ENCODE results near the gene DCTN3. TPM values are rescaled to one million over a fixed set of nuclear protein-coding genes. Genes with fewer than 3 reads are reported as not detected.

The DCTN3 gene
- total RNA-seq, 2 experiments from 2014 or later = 66.7 to 71.8 TPM

GRCh38 chr9:34570809-34571480 lies 49.4 kb downstream of the DCTN3 start:
- POLR2A ChIA-PET = no interaction called here
- CTCF ChIA-PET = interaction anchor here (0.8 to 1.8 kb wide), 3 partner anchors 21 to 33 kb away, joined by 3 to 5 read pairs (median 3); no protein-coding TSS in a partner anchor

- ChIA-PET POLR2A (no interaction called here), CTCF (interaction anchor here (1.8 kb wide), 1 partner anchor 21 kb away, joined by 5 read pairs; no protein-coding TSS in a partner anchor)
Measured at GRCh38 chr9:34570376-34570775, 49.9 kb downstream of the DCTN3 start.

- CTCF ChIA-PET = no interaction called here
Measured at GRCh38 chr9:34568774-34569173, 51.5 kb downstream of the DCTN3 start.

GRCh38 chr9:34568133-34568532 lies 52.2 kb downstream of the DCTN3 start:
- CTCF ChIA-PET = no interaction called here
- POLR2A ChIA-PET = no interaction called here

More at GRCh38 chr9:34568774-34569173, 51.5 kb downstream of the DCTN3 start:
- POLR2A ChIA-PET = no interaction called here

- CTCF ChIA-PET = no interaction called here
- POLR2A ChIA-PET = no interaction called here
Measured at GRCh38 chr9:34566972-34567371, 53.3 kb downstream of the DCTN3 start.

- POLR2A ChIA-PET = no interaction called here
- CTCF ChIA-PET = no interaction called here
Measured at GRCh38 chr9:34566322-34566721, 54.0 kb downstream of the DCTN3 start.

- ChIA-PET CTCF (no interaction called here), POLR2A (no interaction called here)
Measured at GRCh38 chr9:34565856-34566255, 54.4 kb downstream of the DCTN3 start.

- CTCF ChIA-PET = interaction anchor here (0.5 to 1.3 kb wide), 2 partner anchors 27 to 118 kb away, joined by 3 to 4 read pairs; no protein-coding TSS in a partner anchor
Measured at GRCh38 chr9:34564617-34565016, 55.7 kb downstream of the DCTN3 start.

More at GRCh38 chr9:34564617-34565016, 55.7 kb downstream of the DCTN3 start:
- POLR2A ChIA-PET = no interaction called here

Other genes starting within 250 kb of the DCTN3 start
- gene MYORG, start 243.6 kb downstream of the DCTN3 start, total RNA-seq = 1 to 10 TPM; 3.3 to 3.8 TPM
- 1 to 10 TPM; 8.4 to 8.7 TPM for gene FAM219A, start 161.9 kb downstream of the DCTN3 start, total RNA-seq
- gene DNAI1, start 161.7 kb downstream of the DCTN3 start, total RNA-seq = not detected
- under 1 TPM; 0.38 to 0.61 TPM for gene ENHO, start 97.5 kb downstream of the DCTN3 start, total RNA-seq
- not detected for gene CNTFR, start 30.8 kb downstream of the DCTN3 start, total RNA-seq
- gene RPP25L, start 8.4 kb downstream of the DCTN3 start, total RNA-seq = 10 to 100 TPM; 34.1 to 39.5 TPM
- under 1 TPM; 0.25 to 0.34 TPM for gene ARID3C, start 8.6 kb upstream of the DCTN3 start, total RNA-seq
- gene SIGMAR1, start 17.3 kb upstream of the DCTN3 start, total RNA-seq = 100 to 1,000 TPM; 141 to 147 TPM
- gene GALT, start 26.2 kb upstream of the DCTN3 start, total RNA-seq = 10 to 100 TPM; 42.6 to 42.9 TPM
- gene IL11RA, start 31.7 kb upstream of the DCTN3 start, total RNA-seq = 10 to 100 TPM in 1 of 2 experiments, 1 to 10 TPM in 1; 9.3 to 11.1 TPM
- under 1 TPM; 0.29 to 0.44 TPM for gene CCL27, start 42.2 kb upstream of the DCTN3 start, total RNA-seq
- gene CCL19, start 70.8 kb upstream of the DCTN3 start, total RNA-seq = not detected
- not detected for gene CCL21, start 89.6 kb upstream of the DCTN3 start, total RNA-seq